Upper lobe of left lung (tissue), 4 donors: ENCODE results near the gene LAMTOR2.

ENCODE experiments used
- CTCF ChIP-seq, 6 experiments: fragments of 450-650 bp in 4 of 6; fragments of 200-600 bp in 2 of 6; sonication (generic) in 2 of 6; IDR thresholded peaks; one replicate each; pipeline ENCODE4 v1.5.1; 2016 to 2019; ENCODE audit warnings: antibody characterized with exemption in 6 of 6
- EP300 ChIP-seq, 4 donors: sonication (generic); formaldehyde crosslinking; IDR thresholded peaks; one replicate each; pipeline ENCODE4 v1.5.1; 2017; ENCODE audit warnings: antibody characterized with exemption in 4 of 4, control low read depth in 2 of 4
- POLR2AphosphoS5 ChIP-seq, 2 donors: sonication (generic); formaldehyde crosslinking; IDR thresholded peaks; one replicate each; pipeline ENCODE4 v1.5.1; 2017; ENCODE audit warnings: antibody characterized with exemption in 2 of 2

GRCh38 chr1:156072251-156072650, 17.7 kb downstream of the LAMTOR2 start:
- TF ChIP-seq CTCF (IDR thresholded peaks at IDR 0.05) = no peak
- TF ChIP-seq POLR2AphosphoS5 (IDR thresholded peaks at IDR 0.05) = no peak
- TF ChIP-seq EP300 (IDR thresholded peaks at IDR 0.05) = no peak
